HG02884 (cell line): ENCODE data around the gene NTRK3.

Experiments used
- ATAC-seq: cut with Tn5 transposase; IDR thresholded peaks from one replicate; pipeline ENCODE4 v1.9.1; 2021; ENCODE audit warnings: mild to moderate bottlenecking, moderate library complexity; ENCODE audit not compliant: unreplicated experiment

NTRK3 gene

DNA sequence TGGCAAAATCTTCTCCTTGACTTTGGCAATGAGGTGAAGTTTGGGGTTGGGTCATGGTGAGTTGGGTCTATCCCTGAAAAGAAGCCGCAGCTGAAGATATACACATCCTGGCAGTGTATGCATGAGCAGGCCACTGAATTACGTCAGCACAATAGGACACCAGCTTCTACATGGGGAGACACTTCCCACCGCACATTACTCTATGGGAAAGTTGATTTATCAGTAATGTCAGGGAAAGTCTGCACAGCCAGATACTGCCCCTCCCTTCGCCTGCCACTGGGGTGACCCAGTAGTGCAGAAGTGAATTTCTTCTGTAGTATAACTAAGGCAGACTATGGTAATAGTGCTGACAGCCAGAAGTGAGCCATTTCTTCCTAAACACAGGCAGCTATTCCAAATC lies 245.0 kb downstream of the NTRK3 start:
- ATAC-seq: no peak

DNA sequence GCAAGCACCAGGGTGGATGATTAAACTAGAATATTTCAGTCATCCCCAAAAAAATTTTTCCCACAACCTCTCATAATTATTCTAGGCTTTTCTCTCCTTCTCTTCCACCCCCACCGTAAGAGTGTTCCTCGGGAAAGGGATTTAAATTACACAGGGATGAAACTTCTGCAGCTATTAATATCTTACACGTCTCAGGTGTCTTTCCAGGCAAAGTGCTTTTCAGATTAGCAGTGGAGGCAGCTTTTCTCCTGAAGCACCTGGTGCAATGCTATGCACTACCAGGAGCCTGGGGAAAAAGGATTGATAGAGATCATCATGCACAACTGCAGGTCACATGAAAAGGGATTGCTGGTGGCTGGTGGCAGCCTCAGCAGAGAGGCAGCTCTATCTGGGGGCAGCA lies 250.4 kb downstream of the NTRK3 start:
- ATAC-seq: no peak

DNA sequence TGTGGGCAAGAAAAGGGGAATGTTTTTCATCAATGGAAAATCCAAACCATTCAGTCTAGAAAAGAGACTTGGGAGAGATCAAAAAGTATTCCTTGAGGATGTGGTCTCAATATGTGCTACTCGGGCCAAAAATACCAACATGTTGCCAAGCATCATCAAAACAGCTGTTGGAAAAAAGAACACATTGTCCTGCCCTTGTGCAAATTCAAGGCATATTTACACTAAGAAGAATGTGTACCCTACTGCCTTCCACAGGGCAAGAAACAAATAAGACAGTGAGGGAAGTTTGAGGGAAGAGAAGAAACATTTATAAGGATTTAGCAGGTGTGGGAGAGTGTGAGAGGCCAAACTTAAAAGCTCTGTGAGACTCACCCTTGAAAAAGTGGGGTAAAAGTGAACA lies 252.1 kb downstream of the NTRK3 start:
- ATAC-seq: no peak

DNA sequence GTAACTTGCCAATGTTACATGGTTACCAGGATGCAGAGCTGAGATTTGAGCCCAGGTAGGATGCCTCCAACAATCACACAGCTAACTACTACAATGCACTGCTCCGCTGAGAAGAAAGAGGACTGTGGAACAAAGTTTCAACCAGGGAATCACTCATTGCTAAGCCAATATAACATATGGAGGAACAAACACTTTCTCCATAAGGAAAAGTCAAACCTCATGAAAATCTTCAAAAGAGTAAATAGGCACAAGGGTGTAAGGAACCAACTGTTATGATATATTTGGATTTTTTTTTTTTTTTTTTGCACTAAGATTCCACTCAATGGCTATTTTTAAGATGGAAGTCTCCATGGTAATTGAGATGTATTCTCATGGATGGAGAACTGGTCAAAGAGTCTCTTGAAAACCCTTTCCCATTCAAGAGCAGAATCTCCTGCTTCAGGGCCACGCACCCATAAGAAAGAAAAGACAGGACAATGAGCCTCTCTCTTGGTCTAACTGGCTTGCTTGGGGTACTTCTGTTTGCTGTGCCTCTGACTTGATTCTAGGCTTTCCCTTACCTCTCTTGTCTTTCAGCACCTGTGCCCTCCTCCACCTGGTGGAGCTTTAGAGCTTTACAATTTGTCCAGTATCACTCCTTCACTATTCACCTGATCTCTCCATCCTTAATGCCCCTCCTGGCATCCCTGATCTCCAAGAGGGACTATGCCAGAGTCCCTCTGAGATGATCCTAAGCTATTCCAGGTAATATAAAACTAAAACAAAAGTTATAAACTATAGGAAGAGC lies 252.8 kb downstream of the NTRK3 start:
- ATAC-seq: no peak

DNA sequence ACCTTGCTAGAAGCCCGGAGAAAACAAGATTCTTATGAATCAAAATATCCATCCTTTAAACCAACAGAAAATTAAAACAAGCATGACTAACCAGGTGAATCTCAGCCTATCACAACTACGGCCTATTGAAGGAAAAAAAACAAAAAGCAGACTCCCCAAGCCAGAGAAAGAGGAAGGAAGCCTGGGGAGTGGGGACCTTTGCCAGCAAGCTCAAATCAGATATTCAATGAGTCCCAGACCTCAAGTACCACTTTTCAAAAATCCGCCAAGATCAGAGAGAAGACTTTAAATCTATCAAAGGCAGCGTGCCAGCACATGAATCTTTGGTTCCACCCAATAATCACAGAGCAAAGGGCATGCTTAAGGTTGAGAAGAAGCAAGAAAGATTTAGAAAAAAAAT lies 253.8 kb downstream of the NTRK3 start:
- no peak for ATAC-seq

DNA sequence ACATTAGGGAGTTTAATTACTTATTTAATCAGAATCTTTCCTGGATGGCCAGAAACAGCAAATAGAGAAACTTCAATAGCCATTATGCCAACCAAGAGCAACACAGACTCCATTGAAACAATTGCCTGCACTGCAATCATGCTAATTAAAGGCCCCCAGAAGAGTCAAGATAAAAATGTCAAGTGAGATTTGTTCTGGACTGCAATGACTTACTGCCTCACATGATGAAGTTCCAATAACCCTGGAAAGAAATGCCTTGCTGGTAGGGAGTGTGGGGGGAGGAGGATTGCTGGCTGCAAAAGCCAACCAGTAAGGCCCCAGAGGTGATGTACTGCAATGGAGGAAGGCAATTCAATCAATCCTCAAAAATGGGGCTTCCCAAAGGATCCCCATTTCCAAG lies 257.9 kb downstream of the NTRK3 start:
- no peak for ATAC-seq

DNA sequence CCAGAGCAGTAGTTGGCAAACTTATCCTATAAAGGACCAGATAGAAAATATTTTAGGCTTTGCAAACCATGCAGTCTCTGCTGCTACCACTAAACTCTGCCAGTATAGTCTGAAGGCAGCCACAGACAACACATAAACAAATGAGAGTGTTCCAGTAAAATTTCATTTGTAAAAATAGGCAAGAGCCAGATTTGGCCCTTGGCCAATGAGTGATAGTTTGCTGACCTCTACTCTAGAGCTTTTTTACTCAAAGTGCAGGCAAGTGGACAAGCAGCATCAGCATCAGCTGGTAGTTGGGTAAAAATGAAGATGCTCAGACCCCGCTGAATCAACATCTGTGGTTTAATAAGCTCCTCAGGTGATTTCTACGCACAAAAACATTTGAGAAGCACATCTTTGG lies 269.8 kb downstream of the NTRK3 start:
- ATAC-seq: no peak

DNA sequence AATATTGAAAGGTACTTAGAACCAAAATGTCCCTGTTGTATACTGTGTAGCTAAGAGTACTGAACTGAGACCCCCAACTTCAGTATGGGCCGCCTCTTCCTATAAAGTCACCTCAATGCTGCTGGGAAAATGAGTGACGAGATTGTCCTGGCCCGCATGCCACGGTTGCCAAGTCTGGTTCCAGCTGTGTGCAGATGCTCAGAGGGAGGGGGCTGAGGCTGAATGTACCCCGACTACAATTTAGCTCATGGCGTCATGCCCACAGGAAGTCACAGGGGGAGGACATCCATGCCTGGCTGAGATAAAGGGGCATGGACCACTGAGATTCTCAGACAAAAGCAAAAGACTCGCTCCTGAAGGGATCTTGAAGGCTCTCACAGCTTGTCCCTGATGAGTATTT lies 271.1 kb downstream of the NTRK3 start:
- ATAC-seq: no peak

DNA sequence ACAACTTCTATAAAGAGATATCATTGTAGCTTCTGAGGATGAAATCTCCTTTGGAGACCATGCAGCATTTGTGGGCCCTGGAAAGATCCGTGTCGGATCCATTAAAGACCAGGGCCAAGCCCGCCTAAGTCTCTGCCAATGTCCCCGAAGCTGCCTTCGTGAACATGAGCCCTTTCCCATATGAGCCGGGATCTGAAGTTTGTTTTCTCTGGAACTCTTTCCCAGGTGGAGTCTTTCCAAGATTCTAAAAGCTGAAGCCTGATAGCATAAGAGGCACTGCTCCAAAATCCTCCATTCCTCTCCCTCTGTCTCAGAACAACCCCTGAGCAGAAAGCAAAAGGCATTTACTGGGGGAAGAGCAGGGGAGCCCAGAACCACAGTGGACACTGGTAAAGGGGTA lies 274.6 kb downstream of the NTRK3 start:
- ATAC-seq: no peak

DNA sequence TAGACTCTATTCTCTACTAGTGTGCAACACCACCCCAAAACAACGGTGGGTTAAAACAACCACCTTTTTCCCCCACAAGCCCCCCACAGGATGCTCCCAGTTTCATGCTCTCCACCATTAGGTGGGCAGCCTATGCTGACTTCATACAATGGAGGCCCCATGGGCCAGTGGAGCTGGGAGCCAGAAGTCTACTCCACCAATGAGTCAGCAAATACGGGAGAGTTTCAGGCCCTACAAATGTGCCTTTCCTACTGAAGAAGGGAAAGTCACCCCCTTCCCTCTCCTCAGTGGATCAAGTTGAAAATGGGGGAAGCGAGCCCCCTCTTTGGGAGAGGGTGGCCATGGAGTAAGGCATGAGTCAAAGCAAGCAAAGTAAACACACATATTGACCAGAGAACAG lies 278.6 kb downstream of the NTRK3 start:
- no peak for ATAC-seq

DNA sequence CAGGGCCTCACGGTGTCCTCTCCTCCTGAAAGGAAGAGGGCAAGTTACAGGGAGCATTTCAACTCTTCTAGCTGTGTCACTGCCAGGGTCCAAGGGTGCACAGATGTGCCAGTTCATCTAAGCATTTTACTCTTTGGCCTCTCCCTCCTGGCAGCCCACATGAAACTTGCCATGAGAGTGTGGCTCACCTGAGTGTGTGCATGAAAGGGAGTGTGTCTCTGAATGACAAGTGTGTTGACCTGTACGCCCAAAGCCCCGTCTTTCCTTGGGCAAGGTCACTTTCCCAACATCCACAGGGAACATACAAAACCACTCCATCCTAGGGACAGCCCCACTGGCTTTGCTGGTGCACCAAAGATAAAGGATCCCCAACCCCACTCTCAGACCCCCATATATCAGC lies 280.0 kb downstream of the NTRK3 start:
- ATAC-seq: no peak

DNA sequence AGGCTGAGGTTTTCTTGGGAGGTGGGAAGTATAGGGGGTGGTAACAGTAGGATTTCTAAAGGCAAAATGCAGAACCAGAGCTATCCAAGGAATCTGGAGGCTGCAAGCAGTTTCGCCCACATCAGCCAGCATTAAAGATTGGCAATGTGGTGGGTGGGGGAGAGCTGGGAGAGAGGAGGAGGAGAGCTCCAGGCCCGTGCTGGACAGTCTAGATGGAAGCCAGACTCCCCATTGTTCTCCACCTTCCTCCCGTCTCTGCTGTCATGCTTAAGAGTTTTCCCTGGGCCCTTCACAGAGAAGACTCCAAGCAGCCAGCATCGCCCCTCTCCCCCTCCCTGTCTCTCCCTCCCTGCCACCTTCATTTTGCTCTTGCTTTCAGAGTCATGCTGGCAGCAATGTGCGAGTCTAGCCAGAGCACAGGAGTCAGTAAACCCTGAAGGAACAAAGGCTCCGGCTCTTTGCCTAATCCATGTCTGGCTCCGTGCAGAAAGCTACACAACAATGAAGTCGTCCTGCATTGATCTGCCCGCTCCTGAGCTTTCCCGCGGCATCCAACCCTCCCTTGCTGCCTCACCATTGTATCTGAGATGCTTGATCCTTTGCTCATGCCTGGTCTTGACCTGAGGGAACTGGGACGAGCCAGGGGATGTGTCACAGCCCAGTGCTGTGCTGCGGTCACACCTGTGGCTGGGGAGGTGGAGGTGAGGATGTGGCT lies 282.9 kb downstream of the NTRK3 start:
- no peak for ATAC-seq

DNA sequence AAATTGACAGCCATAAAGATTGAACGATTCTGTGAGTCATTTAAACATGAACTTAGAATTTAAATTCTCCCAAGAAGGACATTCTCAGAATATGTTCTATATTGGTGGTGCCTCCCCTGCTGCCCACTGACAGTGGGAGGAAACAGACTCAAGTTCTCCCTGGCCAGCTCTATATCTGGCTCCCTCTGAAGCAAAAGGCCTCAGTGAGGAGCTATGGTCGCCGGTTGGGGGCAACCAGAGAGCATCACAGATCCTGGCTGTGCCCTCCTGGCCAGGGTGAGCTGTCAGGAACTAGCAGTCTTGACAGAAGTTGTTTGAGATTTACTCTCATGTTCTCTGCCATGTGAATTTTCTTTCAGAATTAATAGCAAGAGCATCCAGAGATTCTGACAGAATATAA lies 285.5 kb downstream of the NTRK3 start:
- ATAC-seq: no peak

DNA sequence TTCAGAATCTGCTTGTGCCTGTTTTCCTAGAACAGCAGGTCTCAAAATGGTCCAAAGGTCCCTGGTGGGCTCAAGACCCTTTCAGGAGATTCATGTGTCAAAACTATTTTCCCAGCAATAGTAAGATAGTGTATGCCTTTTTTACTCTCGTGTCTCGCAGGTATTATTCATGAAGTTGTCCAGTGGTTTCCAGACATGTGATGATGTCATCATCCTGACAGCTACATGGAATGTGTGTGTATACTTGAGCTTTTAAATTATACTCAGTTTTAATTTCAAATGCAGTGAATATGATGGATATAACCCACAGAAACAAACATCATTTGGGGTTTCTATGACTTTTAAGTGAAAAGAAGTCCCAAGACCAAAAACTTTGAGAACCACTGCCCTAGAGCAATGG lies 288.6 kb downstream of the NTRK3 start:
- ATAC-seq: no peak

DNA sequence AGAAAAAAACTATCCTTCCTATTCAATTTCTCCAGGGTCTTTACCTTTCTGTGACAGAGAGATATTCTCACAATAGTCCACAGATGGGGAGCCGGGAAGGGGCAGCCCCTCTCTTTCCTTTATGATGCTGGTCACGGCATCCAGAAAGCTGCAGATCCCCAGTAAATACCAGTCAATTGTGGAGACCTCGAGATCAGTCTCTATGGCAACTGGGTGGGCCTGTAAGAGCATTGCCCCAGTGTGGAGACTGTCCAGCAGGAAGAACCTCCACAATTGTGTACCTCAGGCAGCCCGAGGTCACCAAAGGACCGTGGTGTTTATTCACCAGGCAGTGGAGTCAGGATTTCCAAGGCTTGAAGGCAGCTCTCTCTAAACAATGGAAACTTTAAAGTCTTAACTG lies 291.2 kb downstream of the NTRK3 start:
- no peak for ATAC-seq

DNA sequence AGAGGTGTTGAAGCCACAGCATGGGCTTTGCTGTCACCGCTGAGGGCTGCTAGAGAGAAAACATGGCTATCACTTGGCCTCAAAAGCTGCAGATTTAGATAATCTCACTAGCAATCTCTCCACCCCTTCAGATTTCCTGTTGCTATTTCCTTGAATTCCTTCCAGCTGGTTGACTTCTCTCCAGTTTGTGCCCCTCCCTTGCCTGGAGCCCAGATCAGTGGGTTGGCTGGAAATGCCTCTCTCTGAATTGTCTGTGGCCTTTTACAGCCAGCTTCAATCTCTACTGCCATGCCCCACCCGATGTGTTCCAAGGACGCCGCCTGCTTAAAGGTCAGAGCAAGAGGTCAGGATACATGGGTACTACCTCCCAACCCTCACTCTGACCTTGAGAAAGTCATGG lies 294.1 kb downstream of the NTRK3 start:
- ATAC-seq: no peak

DNA sequence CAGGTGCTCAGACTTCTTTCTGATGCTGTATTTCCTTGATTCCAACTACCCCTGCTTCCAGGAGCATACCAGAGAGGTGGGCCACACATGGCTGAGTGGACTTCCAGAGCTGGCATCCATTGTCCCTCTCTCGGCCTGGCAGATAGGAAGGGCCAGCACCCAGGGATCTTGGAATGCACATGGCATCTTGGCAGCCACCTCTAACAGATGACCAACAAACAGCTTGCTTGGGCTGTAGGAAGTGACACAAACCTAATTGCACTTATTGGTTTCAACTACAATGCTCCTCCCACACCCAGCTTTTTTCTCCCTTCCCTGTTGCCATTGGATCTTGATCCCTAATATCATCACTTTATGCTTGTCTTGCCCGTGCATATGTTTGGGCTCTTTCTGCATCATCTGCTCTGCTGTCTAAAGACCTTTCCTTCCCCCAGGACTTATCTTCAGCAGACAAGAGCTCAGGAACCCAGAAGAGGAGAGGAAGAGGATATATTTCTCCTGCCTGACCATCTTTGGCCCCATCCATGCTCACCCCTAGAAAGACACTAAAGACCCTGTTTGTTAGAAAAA lies 294.6 kb downstream of the NTRK3 start:
- ATAC-seq: no peak

DNA sequence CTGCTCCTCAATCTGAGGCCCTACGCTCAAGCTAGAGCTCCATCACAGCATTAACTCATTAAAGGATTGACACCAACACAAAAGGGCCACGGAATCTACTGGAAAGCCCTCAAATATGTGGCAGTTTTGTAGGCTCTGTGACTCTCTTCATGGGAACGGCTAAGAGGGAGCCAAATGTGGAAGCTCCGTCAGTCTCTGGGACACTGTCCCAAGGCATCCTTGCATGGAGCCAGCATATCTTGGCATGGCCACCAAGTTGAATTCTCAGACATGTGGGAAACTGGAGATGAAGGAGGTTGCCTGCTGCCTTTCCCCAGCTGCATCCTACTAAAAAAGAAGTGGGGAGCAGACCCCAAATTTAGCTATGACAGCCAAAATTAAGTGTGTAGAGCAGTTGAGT lies 296.9 kb downstream of the NTRK3 start:
- ATAC-seq: no peak

DNA sequence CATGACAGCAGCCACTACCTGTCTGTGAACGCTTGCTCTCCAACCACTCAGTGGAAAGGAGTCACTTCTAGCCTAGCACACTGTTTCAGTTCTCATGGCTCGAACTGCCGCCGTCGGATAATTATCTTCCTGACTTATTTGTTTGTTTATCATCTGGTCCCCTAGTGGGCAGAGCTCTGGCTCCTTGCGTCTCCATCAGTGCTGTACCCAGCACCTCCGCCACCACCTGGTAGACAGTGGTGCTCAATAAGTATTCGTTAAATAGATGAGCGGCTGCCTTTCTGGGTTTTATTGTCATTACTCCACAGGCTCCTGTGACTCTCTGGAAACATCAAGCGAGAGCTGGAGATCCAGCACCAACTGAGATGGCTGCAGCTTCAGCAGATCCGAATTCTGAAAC lies 297.5 kb downstream of the NTRK3 start:
- no peak for ATAC-seq

DNA sequence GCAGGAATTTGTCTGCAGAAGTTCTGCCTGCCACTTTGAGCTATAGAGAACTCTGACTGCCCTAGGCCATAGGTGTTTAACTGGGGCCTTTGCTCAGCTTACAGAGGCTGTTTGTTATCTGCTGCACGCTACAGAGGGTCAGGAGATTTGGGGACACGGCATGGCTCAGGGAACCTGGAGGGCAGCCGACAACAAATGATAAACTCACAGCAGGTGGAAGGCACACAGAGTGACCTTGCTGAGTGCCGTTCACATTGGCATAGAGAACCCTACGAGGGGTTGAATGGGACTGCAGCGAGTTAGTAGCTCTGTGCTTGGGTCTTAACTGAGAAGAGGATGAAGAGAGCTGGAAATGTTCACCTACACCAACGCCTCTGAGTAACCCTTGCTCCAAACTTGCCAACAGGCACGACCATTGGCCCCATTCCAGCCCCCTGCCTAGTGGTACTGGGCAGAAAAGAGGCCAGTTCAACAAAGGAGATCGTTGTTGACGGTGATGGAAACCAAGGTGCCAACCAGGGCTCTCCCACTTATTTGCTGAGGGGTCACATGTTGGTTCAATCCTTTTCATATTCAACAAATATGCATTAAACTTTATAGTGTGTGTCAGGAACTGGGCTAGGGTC lies 301.1 kb downstream of the NTRK3 start:
- no peak for ATAC-seq

DNA sequence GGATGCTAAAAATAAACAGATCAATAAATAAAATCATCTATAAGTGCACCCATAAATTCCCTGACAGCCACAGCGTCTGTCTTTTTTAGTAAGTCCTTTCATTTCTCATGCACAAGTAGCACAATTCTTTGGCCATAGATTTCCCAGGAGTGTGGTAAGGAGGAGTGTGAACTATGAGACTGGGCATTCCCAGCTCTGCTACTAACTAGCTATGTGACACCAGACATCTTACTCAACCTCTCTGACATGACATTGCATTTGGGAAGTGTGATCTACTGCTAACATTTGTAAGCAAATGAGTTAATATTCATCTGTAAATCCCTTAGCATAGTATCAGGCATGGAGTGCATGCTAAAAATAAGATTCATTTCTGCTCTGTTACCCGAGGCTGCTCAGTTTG lies 301.7 kb downstream of the NTRK3 start:
- no peak for ATAC-seq

DNA sequence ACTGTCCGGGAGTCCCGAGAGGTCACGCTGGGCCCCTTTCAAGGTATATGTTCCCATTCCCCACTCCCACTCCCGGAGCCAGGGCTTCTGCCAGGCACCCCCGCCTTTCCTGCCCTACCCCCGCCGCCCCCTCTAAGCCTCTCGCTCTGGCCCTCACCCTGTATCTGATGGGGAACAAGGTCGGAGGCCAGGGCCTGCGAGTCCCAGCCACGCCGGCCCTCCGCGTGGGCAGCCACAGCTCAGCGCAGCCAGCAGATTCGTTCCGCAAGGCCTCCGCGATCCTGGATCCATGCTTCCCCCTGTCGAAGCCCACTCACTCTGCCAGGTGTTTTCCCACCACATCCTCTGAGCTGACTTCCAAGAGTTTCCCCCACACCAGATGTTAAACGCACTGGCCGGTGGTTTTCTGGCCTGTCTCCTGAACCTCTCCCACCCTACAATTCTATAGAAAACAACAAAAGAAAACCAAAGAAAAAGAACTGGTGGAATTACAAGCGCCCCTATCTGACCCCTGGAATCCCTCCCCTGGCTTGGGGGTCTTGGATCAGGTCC lies 303.7 kb downstream of the NTRK3 start:
- no peak for ATAC-seq
